Activated CD8-positive, alpha-beta memory T cell treated with anti-CD3 and anti-CD28 coated beads, Interleukin-2, amount 50 U/mL, for 48 hours (primary cell): Measurements from ENCODE around the gene KRTAP4-9.
"Not testable (repeated sequence)": the region's sequence is repeated elsewhere in the genome, so short reads cannot be mapped to it uniquely, and the experiment has no call there.

Source experiments
- DNase-seq: peaks from one replicate; pipeline ENCODE4 v3.0.0-alpha.2; 2020

KRTAP4-9 gene

DNA sequence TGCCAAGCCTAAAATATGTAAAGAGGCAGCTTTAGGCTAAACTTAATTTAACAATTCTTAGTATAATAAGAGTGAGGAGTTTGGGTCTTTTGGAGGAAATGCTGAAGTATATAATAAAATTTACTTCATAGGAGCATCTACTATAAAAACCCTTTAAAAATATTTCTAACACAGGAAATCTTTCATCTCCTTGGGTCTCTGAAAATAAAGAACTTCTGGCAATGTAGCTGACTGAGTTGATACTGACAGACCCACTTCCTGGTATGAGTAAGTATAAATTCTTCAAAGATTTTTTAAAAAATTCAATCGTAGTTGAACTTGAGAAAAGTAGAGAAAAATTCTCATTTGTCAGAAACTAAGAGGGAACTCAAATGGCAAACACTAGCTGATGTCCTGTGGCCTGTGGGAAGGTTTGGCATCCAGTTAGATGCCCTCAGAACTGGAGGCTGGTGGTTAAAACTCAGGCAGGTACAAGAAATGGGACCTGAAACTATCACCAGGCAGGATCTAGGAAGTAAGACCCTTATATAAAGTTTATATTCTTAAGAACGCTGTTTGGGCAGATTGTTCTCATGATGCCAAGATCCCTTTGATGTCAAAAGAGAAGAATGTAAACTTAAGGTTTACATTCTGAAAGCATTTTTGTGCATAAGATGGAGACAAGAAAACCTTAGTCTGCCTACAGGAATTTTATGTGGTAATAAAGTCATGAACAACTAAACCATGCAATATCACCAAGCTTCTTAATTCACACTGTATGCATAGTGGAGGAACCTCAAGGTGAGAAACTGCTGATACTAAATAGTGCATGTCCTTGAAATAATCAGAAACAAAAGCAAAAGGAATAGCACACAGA, 28.9 kb downstream of the KRTAP4-9 start:
- DNase-seq: no peak

DNA sequence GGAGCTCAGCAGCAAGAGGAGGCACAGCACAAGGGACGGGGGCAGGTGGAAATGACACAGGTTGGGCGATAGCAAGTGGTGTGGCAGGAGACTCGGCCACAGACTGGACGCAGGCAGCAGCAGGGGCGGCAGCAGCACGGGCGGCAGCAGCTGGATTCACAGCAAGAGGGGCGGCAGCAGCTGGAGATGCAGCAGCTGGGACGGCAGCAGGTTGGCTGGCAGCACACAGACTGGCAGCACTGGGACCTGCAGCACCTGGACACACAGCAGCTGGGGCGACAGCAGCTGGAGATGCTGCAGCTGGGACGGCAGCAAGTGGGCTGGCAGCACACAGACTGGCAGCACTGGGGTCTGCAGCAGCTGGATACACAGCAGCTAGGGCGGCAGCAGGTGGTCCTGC, 34.7 kb downstream of the KRTAP4-9 start:
- DNase-seq: not testable (repeated sequence)

DNA sequence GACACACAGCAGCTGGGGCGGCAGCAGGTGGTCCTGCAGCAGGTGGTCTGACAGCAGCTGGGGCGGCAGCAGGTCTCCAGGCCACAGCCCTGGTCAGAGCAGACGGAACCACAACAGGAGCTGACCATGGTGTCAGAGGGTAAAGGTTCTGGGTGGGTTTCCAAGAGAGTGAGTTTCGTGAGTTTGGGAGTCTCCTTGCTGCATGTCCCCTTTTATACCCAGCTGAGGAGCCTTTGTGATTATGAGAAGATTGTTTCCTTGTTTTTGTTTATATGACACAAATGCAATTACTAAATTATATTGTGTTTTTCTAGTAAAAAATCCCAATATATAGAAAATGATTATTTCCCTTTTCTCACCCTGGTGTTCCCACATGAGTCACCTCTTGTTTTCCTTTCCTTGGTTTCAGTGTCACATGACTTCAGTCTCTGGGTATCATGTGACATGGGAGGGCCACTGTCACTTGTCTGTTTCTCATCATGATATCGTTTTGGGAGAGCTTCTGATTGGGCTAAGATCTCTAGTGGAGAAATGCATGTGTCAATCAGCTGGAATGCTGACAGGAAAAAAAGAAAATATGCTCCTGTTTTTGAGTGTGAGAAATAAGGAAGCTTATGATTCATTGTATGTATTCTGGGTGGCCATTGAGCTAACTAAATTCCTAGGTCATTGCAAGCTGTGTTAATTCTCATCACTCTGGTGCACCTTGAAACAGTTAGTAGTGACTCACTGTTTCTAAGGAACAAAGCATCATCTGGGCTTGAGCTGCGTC, 35.4 kb downstream of the KRTAP4-9 start, which contains the start of gene KRTAP4-6:
TSS of gene KRTAP4-6 (minus strand) at position 185 of the 772 bp plus-strand sequence. CDS start at position 128, 57 bp downstream.
- no peak for DNase-seq

DNA sequence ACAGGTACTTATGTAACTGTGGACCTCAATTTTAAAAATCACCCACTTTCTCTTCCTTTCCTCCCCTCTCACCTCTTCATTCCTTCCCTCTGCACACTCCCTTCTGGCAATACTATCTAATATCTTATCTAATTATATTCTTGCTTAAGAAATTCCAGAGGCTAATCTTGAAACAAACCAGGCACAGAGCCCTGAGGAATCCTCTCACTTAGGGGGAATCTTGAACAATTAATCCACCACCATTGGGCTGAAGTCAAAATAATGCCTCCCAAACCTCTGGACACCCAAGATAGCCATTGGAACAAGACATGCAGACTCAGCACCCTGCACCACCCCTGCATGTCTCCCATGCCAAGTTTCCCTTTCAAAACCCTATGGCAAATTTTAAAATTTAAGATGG, 36.2 kb downstream of the KRTAP4-9 start:
- no peak for DNase-seq

DNA sequence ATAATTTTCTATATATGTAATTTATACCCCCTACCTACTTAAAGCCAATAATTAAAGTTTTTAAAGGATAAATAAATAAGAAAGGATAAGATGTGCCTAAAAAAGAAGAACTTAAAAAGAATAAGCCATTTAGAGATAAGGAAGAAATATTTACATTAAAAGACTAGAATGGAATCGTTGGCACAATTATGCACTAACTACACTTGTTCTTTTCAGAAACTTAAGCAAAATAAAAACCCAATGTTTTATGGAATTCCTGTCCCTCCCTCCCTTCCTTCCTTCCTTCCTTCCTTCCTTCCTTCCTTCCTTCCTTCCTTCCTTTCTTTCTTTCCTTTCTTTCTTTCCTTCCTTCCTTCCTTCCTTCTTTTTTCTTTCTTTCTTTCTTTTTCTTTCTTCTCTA, 39.7 kb downstream of the KRTAP4-9 start:
- DNase-seq: no peak

DNA sequence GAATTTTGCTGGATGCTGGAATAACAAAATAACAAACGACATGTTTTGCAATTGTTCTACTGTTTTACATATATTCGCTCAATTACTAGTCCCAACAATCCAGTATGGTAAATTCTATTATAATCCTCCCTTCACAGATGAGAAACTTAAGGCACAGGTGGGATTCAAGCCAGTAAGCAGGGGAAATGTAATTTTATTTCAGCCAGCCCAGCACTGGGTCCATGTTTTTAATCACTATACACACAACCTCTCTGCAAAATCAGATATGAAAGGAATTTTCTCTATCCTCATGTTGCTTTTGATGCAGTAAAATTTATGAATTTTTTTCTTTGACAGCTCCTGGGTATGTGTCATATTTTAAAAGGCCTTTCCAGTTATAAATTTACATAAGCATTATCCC, 40.1 kb downstream of the KRTAP4-9 start:
- no peak for DNase-seq

DNA sequence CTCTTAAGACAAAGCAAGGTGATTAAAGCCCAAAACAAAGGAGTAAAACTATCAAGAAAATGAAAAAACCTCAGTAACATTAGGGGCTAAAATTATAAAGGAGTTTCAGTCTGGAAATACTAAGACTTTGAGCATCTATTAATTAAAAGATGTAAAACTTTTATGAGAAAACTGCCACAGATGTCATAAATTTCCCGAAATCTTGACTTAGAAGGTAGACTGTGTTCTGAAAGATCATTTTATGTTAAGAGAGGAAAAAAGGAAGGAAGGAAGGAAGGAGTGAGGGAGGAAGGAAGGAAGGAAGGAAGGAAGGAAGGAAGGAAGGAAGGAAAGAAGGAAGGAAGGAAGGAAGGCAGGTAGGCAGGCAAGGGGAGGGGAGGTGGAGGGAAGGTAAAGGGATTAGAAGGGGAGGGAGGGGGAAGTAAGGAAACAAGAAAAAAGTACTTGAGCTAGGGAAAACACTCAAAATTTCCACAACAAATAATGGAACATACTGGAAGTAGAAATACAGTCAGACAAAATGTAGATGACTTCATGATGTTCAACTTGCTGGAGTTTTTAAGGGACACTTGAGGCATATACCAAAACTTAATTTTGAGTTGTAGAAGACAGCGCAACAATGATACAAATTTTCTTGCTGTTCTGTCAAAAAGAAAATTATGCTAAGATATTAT, 42.5 kb downstream of the KRTAP4-9 start:
- no peak for DNase-seq

DNA sequence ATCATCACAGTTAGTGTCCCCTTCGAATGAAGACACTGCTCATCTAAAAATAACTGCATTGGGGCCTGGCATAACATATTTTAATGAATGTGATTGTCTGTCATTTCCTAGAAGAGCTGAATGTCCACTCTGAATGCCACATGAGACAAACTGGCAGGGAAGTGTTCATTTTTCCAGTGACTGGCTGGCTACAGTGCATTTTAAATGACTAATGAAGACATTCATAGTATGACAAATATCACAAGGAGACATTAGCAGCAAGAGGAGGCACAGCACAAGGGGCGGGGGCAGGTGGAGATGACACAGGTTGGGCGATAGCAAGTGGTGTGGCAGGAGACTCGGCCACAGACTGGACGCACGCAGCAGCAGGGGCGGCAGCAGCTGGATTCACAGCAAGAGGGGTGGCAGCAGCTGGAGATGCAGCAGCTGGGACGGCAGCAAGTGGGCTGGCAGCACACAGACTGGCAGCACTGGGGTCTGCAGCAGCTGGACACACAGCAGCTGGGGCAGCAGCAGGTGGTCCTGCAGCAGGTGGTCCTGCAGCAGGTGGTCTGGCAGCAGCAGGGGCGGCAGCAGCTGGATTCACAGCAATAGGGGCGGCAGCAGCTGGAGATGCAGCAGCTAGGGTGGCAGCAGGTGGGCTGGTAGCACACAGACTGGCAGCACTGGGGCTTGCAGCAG, 43.9 kb downstream of the KRTAP4-9 start:
- DNase-seq: not testable (repeated sequence)

DNA sequence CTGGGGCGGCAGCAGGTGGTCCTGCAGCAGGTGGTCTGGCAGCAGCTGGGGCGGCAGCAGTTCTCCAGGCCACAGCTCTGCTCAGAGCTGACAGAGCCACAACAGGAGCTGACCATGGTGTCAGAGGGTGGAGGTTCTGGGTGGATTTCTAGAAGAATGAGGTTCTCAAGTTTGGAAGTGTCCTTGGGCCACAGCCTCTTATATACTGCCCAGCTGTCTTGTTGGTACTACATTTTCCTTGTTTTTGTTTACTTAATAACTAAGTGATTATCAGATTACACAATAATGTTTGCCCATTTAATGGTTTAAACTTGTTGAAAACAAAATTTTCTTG, 44.4 kb downstream of the KRTAP4-9 start, which contains the start of gene KRTAP4-5:
TSS of gene KRTAP4-5 (minus strand) at position 174 of the 334 bp plus-strand sequence. CDS start at position 116, 58 bp downstream.
- no peak for DNase-seq

DNA sequence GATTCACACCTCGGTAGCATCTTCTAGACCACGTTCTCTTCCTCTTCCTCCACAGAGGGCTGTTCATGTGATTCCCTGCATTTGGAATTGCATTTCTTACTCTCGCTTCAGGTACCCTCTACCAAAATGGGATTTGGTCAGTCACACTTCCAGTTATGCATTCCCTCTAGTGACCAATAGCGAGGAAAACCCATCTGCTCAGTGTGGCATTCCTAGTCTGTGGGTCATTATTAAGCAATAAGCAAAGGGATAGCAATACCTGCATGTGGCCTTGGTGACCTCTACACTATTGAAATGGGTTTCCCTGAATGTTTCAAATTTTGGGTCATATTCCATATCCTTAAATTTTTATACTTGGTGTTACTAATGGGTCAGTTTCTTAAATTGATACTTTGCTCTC, 44.8 kb downstream of the KRTAP4-9 start:
- no peak for DNase-seq

DNA sequence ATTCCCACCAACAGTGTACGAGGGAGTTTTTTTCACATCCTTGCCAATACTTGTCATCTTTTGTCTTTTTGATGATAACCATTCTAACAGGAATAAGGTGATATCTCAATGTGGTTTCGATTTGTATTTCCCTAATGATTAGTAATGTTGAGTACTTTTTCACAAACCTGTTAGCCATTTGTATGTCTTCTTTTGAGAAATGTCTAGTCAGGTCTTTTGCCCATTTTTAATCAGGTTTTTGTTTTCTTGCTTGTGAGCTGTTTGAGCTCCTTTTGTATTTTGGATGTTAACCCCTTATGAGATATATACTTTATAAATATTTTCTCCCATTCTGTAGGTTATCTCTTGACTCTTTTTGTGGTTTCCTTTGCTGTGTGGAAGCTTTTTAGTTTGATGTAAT, 46.3 kb downstream of the KRTAP4-9 start:
- DNase-seq: no peak

DNA sequence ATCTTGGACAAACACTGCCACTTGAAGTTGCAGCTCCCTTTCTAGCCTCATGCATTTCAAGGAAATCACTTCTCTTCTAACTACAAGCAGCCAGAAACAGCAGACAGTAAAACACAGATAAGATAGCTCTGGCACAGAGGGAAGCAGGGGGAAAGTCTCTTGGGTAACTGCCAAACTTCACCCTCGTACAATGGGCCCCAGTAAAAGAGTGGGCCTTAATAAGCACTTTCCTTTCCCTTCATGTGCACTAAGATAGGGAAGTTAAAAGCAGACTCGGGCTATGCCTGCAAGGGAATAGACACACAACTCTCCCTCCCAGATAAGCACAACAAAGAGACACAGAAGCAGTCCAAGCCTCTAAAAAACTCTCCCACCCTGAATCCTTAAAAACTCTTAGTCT, 48.7 kb downstream of the KRTAP4-9 start:
- no peak for DNase-seq
